Kasumi-1 (cell line): ENCODE data around the gene HS3ST3A1.
"Not testable (repeated sequence)": the region's sequence is repeated elsewhere in the genome, so short reads cannot be mapped to it uniquely, and the experiment has no call there.

ENCODE experiments used
- DNase-seq, 2 experiments: peaks; one replicate each; lab custom pipeline; 2025; lab: John Stamatoyannopoulos, UW

HS3ST3A1 gene

GRCh38 chr17:13575922-13576419 lies 25.8 kb downstream of the HS3ST3A1 start:
- no peak for DNase-seq

GRCh38 chr17:13575466-13575865 lies 26.3 kb downstream of the HS3ST3A1 start:
- no peak for DNase-seq

- DNase-seq: no peak
Measured at GRCh38 chr17:13572581-13572980, 29.1 kb downstream of the HS3ST3A1 start.

GRCh38 chr17:13569398-13570123 lies 32.2 kb downstream of the HS3ST3A1 start:
- no peak for DNase-seq

- no peak for DNase-seq
Measured at GRCh38 chr17:13568582-13569397, 32.9 kb downstream of the HS3ST3A1 start.

GRCh38 chr17:13563866-13564265 lies 37.9 kb downstream of the HS3ST3A1 start:
- DNase-seq: no peak

- DNase-seq: no peak
Measured at GRCh38 chr17:13562271-13562800, 39.4 kb downstream of the HS3ST3A1 start.

- no peak for DNase-seq
Measured at GRCh38 chr17:13561606-13562270, 40.0 kb downstream of the HS3ST3A1 start.

GRCh38 chr17:13560935-13561334 lies 40.8 kb downstream of the HS3ST3A1 start:
- DNase-seq: no peak

GRCh38 chr17:13558588-13558987 lies 43.1 kb downstream of the HS3ST3A1 start:
- no peak for DNase-seq

GRCh38 chr17:13557077-13557476 lies 44.7 kb downstream of the HS3ST3A1 start:
- DNase-seq: no peak

- DNase-seq: no peak
Measured at GRCh38 chr17:13554231-13554630, 47.5 kb downstream of the HS3ST3A1 start.

- no peak for DNase-seq
Measured at GRCh38 chr17:13550291-13550690, 51.4 kb downstream of the HS3ST3A1 start.

GRCh38 chr17:13548576-13548975 lies 53.2 kb downstream of the HS3ST3A1 start:
- DNase-seq: not testable (repeated sequence)

GRCh38 chr17:13546851-13547250 lies 54.9 kb downstream of the HS3ST3A1 start:
- no peak for DNase-seq

- DNase-seq: no peak
Measured at GRCh38 chr17:13545941-13546340, 55.8 kb downstream of the HS3ST3A1 start.

GRCh38 chr17:13544765-13545164 lies 57.0 kb downstream of the HS3ST3A1 start:
- DNase-seq: no peak

- no peak for DNase-seq
Measured at GRCh38 chr17:13544292-13544691, 57.4 kb downstream of the HS3ST3A1 start.

GRCh38 chr17:13542636-13543035 lies 59.1 kb downstream of the HS3ST3A1 start:
- DNase-seq: no peak

- DNase-seq: no peak
Measured at GRCh38 chr17:13541032-13541480, 60.7 kb downstream of the HS3ST3A1 start.

- no peak for DNase-seq
Measured at GRCh38 chr17:13540546-13540945, 61.2 kb downstream of the HS3ST3A1 start.

- no peak for DNase-seq
Measured at GRCh38 chr17:13539421-13539820, 62.3 kb downstream of the HS3ST3A1 start.
